NB4 (cell line): ENCODE data around the gene SLCO4A1.

Source experiments
- DNase-seq: peaks from one replicate; pipeline ENCODE4 v3.0.0; 2010; ENCODE audit warnings: low read depth
- H3K4me3 ChIP-seq: one replicate; pipeline ENCODE4 v1.5.1; 2011; ENCODE audit warnings: mild to moderate bottlenecking, low read depth, low read length, moderate library complexity
- MAX ChIP-seq: IDR thresholded peaks from 2 replicates; pipeline ENCODE4 v1.6.1; 2011; ENCODE audit warnings: low read depth, low read length
- MYC ChIP-seq: IDR thresholded peaks from 2 replicates; pipeline ENCODE4 v1.6.1; 2011; ENCODE audit warnings: low read depth, low read length
- POLR2A ChIP-seq: IDR thresholded peaks from 2 replicates; pipeline ENCODE4 v1.6.1; 2011; ENCODE audit warnings: mild to moderate bottlenecking; ENCODE audit not compliant: insufficient read length; ENCODE audit errors: extremely low read depth
- TF ChIP-seq, protein P1 (sequence below): IDR thresholded peaks from one replicate; pipeline ENCODE4 v1.5.1; 2012; ENCODE audit warnings: low read depth, low read length

Gene SLCO4A1

DNA sequence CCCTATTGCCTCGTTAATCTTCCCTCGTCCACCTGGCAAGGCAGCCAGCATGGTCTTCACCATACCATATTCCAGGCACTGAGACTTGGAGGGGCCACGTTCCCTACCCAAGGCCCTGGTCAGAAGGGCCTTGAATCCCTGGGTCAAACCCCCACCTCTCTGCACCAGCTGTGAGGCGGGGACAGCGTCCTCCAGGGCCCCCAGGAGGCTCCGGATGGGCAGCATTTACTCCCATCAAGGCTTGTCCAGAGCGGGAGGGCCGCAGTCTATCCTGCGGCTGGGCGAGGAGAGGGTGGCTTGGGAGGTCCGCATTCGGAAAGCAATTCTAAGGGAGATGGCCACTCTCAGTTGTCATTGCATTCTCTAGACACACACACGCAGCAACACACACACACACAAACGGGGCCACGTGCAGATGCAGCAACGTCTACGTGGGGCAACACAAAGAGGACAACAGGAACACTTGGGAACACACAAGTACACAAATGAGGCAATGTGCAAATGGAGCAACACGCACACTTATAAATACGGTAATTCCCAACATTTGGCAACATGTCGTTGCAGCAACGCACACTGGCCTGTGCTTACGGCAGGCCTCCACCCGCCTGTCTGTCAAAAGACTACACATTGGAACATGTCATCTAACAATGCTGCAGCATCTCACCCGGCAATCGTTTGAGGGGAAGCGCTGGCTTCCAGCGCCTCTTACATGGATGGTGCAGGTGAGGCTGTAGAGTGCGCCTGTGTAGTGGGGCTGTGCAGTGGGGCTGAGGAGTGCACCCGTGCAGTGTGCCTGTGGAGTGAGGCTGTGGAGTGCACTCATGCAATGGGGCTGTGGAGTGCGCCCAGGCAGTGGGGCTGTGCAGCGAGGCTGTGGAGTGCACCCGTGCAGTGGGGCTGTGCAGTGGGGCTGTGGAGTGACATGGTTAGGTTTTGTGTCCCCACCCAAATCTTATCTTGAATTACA is 53.4 kb downstream of the SLCO4A1 start:
- TF ChIP-seq MAX = no peak
- no peak for TF ChIP-seq MYC
- TF ChIP-seq, protein P1, sequence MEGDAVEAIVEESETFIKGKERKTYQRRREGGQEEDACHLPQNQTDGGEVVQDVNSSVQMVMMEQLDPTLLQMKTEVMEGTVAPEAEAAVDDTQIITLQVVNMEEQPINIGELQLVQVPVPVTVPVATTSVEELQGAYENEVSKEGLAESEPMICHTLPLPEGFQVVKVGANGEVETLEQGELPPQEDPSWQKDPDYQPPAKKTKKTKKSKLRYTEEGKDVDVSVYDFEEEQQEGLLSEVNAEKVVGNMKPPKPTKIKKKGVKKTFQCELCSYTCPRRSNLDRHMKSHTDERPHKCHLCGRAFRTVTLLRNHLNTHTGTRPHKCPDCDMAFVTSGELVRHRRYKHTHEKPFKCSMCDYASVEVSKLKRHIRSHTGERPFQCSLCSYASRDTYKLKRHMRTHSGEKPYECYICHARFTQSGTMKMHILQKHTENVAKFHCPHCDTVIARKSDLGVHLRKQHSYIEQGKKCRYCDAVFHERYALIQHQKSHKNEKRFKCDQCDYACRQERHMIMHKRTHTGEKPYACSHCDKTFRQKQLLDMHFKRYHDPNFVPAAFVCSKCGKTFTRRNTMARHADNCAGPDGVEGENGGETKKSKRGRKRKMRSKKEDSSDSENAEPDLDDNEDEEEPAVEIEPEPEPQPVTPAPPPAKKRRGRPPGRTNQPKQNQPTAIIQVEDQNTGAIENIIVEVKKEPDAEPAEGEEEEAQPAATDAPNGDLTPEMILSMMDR = no peak
- no peak for TF ChIP-seq POLR2A
- no peak overlapping the region for H3K4me3 ChIP-seq
- no peak for DNase-seq

GRCh38 chr20:62696434-62696957 is 54.2 kb downstream of the SLCO4A1 start:
- DNase-seq = no peak
- TF ChIP-seq, protein P1 = no peak
- TF ChIP-seq POLR2A (no peak), MAX (no peak), MYC (no peak)
- no peak overlapping the region for H3K4me3 ChIP-seq

- no peak for DNase-seq
- TF ChIP-seq, protein P1 = no peak
- TF ChIP-seq MAX = no peak
- TF ChIP-seq POLR2A = no peak
- no peak for TF ChIP-seq MYC
- H3K4me3 ChIP-seq = no peak overlapping the region
These were observed 54.7 kb downstream of the SLCO4A1 start for GRCh38 chr20:62696989-62697388.

- TF ChIP-seq MYC (no peak), MAX (no peak), POLR2A (no peak)
- TF ChIP-seq, protein P1 = no peak
- no peak for DNase-seq
- no peak overlapping the region for H3K4me3 ChIP-seq
These were observed 55.2 kb downstream of the SLCO4A1 start for GRCh38 chr20:62697468-62697912.

- no peak for TF ChIP-seq MAX
- H3K4me3 ChIP-seq = no peak overlapping the region
- DNase-seq = no peak
These were observed 55.9 kb downstream of the SLCO4A1 start for GRCh38 chr20:62698231-62698630.

DNA sequence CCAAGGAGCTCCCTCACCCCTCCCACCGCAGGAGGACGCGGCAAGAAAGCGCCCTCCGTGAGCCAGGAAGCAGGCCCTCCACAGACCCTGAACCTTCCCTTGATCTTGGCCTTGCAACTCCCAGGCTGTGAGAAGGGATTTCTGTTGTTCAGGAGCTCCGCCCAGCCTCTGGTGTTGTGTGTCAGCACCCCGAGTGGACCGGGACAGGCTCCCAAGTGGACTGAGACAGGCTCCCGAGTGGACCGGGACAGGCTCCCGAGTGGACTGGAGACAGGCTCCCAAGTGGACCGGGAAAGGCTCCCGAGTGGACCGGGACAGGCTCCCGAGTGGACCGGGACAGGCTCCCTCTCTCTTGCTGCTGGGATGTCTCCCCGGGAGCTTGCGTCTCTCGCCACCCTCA is 57.0 kb downstream of the SLCO4A1 start:
- no peak for DNase-seq
- H3K4me3 ChIP-seq = no peak overlapping the region
- TF ChIP-seq, protein P1 = no peak
- no peak for TF ChIP-seq POLR2A
